GM04503 (cell line): ENCODE results near the gene RBM43.
"Not testable (repeated sequence)": the region's sequence is repeated elsewhere in the genome, so short reads cannot be mapped to it uniquely, and the experiment has no call there.

Source experiments
- DNase-seq: peaks from one replicate; pipeline ENCODE4 v3.0.0-alpha.2; 2012; ENCODE audit warnings: low read depth

Gene RBM43

DNA sequence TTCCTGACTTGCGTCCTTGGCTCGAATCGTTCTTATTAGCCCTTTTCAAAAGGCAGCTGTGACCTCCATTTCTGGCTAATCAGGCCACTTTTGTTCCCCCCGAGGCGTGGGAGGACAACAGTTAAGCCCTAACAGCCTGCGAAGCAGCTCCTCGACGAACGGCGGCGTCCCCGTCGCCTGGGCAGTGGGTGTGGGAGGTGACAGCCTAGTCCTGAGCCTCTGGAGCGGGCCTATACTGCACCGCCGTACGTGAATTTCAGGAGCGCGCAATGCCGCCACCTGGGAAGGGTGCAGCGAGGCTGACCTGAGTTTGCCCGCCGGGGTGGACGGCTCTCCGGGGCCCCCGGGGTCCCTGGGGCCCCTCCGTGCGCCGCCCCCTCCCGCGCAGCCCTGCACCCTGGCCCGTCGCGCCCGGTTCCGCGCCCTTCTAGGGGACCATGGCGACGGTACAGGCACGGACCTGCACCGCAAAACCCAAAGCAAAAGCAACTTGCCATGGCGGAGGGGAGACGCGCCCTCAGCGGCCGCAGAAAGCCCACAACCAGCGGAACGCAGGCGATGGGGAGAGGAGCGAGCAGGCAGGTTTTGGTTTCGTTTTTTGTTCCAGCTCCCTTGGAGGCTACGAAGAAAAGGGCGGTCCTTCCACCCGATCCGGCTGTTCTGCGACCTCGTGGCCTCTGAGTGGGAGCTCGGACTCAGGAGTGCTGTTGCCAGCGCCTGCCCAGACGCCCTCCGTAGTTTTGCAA, at the start of gene RBM43:
Gene RBM43 (minus strand): TSS at position 633 of the 746 bp plus-strand sequence. CDS start 136 bp downstream, at position 497.
- DNase-seq: peak; percentile 81

DNA sequence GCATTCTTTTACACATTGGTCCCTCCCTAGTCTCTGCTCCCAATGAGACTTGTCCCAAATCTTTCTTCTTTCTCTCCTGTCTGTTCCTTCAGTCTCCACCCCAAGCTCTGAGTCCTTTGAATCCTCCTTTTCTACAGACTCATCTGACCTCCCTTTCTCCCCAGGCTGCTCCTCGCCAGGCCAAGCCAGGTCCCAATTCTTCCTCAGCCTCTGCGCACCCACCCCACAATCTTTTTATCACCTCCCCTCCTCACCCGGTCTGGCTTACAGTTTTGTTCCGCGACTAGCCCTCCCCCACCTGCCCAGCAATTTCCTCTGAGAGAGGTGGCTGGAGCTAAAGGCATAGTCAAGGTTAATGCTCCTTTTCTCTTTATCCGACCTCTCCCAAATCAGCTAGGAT, 48.6 kb upstream of the RBM43 start:
- DNase-seq: not testable (repeated sequence)

DNA sequence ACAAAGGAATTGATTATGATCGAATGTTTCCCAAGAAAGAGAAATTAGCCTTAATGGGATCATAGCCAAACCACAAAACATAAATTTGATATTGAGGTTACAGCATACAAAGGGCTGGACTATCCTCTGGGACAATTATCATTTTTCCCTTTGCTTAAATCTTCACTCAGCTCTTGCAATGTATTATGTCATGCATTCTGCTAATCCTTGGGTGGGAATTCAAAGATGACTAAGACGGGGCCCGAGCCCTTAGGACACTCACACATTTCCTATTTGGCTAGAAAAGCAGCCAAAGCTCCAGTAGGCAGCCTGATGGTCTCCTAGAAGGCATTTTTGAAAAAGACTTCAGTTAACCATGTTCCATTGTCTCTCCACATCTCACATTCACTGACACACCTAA, 45.0 kb upstream of the RBM43 start:
- peak; percentile 72 for DNase-seq

DNA sequence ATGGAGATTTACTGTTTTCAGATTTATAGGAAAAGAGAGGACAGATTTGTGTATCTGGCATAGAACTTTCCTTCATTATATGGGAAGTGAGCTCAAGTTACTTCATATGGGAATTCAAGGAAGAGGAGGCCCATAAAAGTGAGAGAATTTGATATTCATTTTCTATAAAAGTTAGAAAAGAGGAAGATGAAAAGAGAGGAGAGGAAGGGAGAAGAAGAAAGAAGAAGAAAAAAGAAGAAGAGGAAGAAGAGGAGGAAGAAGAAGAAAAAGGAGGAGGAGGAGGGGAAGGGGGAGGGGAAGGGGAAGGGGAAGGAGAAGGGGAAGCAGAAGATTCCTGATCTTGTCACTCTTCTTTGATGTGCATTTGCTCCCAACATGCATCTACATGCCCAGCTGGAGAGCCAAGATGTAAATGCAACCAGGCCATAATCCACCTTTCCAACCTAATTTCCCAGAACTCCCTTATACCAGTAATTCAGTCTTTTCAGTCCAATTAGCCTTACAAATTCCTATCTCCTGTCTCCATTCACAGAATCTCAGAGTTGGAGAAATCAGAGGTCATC, 43.5 kb upstream of the RBM43 start:
- DNase-seq: no peak

DNA sequence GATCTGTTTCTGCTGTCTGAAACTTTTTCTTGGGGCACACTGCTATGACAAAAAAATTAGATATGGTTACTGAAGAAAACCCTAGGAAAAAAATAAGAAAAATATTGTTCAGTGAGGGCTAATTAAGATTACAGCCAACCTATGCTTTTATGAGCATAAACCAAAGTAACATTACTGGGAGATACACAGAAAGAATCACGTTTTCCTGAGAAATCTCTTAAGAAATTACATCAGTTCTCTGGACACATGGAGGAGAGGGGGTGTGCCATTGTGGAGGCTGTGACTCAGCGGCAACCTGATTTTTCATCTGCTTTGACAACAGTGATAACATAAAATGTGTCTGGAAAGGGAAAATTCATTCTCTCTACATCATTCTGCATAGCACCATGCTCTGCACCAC, 41.2 kb upstream of the RBM43 start:
- peak; percentile 66 for DNase-seq

- no peak for DNase-seq
Observed at GRCh38 chr2:151302404-151302803, 40.7 kb upstream of the RBM43 start.

DNA sequence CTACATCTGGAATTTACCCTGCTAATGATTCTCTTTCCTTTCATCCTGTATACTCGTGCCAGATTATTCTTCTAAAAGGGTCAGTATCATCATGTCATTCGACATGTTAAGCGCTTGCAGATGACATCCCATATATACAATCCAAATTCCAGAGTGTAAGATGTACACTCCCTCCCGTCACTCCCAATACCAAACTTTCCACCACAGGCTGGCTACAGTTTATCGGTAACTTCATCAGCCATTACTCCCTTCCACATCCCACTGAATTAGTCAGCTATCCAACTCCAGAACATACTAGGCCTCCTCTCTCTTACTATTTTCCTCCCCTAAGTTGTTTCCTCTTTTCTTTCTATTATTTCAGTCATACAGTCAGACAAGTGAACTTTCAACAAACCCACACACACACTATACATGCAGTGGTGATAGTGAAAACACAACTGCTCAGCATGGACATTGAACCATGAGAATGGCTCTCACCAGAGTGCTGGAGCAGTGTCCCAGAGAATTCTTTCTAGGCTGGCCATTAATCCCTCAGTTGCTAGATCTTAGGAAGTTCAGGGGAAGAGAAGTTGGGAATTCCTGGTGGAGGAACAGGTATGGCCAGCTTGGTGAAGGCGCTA, 38.4 kb upstream of the RBM43 start:
- no peak for DNase-seq

DNA sequence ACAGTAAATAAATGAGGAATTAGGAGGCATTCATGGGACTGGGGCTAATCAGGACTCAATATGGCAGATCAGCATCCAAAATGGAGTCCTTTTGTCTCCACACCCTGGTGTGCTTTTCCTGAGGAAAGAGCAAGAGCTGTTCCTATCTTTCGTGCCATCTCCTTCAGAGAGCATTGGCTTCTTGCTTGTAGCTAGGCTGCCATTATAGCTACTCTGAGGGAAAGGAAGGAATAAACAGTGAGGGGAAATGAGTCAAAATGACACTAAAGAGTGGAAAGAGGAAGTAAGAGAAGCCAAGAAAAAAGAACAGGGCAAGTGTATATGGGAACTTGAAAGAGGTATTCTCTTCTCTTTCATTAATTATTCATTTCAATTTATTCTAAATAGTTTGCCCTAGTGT, 36.2 kb upstream of the RBM43 start:
- DNase-seq: no peak

DNA sequence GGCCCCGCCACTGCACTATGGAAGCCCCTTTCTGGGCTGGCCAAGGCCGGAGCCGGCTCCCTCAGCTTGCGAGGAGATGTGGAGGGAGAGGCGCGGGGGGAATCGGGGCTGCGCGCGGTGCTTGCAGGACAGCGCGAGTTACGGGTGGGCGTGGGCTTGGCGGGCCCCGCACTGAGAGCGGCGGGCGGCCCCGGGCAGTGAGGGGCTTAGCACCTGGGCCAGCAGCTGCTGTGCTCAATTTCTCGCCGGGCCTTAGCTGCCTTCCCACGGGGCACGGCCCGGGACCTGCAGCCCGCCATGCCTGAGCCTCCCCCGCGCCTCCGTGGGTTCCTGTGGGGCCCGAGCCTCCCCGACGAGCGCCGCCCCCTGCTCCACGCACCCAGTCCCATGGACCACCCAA, 34.3 kb upstream of the RBM43 start:
- DNase-seq: not testable (repeated sequence)

- DNase-seq: no peak
Observed at GRCh38 chr2:151292546-151292945, 30.9 kb upstream of the RBM43 start.

DNA sequence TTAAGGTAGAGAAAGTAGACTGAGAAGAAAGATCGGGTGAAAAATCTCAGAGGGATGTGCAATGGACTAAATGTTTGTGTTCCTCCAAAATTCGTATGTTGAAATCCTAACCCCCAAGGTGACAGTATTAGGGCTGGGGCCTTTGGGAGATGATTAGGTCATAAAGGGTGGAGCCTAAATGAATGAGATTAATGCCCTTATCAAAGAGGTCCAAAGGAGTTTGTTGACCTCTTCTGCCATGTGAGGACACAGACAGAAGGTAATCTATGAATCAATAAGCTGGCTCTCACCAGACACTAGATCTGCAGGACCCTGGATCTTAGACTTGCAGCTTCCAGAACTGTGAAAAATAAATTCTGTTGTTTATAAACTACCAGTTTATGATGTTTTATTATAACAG, 30.5 kb upstream of the RBM43 start:
- DNase-seq: no peak

GRCh38 chr2:151291224-151291623, 29.6 kb upstream of the RBM43 start:
- DNase-seq: no peak

DNA sequence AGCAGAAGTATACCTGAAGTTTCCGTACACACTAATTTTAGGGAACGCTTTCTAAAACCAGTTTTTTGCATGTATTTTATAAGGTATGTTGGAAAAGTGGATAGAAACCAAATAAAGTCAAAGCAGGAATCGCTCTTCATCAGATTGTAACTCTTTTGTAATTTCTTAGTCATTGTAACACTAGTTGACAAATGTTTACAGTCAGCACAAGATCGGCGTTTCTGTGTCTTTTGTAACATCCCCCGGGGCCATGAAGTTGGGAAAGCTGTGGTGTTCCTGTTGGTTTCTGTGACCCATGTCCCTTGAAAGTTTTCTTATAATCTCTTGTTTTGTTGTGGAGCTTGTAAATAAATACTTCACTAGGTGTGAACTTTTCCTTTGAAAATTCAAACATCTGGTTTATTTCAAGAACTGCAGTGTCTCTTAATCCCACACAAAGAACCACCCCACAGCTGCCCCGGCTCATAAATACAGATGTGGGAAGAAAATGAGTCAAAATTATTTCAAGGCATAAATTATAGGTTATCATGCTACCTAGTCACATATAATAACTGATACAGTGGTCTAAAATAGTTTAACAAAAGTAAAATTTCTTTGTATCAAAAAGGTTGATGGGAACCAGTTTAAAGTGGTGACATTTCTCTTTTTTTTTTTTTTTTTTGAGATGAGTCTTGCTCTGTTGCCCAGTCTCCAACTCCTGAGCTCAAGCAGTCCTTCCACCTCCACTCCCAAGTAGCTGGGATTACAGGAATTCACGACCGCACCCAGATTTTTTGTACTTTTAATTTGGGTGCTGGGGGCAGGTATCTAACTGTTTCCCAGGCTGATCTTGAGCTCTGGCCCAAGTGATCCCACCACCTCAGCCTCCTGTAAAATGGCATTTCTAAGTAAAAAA, 28.6 kb upstream of the RBM43 start:
- peak; percentile 42 for DNase-seq

GRCh38 chr2:151287513-151288250, 26.0 kb upstream of the RBM43 start:
- no peak for DNase-seq

DNA sequence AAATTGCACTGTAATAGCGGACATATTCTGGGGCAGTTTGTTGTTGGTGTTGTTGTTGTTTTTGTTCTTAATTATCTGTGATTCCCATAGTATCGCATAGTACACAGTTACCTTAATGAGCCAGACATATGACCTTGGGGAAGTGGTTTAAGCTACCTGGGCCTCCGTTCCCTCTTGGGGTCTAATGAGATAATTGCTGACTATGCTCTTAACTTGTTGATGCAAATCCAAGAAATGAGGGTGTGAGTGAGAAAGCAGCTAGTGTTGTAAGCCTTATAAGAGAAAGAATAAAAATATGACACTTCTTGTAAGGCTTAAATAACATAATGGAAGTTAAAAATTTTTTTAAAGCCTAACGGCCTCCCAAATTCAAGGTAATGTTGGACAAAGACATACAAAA, 20.7 kb upstream of the RBM43 start:
- DNase-seq: no peak

DNA sequence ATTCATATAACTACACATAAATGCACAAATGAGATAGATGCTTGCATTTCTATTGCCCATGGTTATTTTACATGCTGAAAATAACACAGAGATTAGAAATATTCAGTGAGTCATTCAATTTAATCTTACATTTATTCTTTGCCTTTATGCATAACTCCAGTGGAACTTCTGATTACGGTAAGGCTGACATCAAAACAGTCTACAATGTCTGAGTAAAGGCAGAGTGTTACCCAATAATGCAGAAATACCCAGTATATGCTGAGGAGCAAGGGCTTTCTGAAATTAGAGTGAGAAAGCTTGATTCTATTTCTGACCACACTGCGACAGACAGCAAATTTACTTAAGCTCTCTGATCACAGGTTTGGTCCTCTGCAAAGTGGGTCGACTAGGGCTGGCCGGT, 18.6 kb upstream of the RBM43 start:
- DNase-seq: no peak

GRCh38 chr2:151278487-151278886, 16.8 kb upstream of the RBM43 start:
- no peak for DNase-seq

- no peak for DNase-seq
Observed at GRCh38 chr2:151277067-151277466, 15.4 kb upstream of the RBM43 start.

GRCh38 chr2:151275291-151275690, 13.6 kb upstream of the RBM43 start:
- DNase-seq: no peak

- no peak for DNase-seq
Observed at GRCh38 chr2:151271824-151272223, 10.2 kb upstream of the RBM43 start.

- no peak for DNase-seq
Observed at GRCh38 chr2:151269798-151270568, 8.3 kb upstream of the RBM43 start.
